HG02870 (cell line): ENCODE results near the gene DHRS1.
"Not testable (repeated sequence)": the region's sequence is repeated elsewhere in the genome, so short reads cannot be mapped to it uniquely, and the experiment has no call there.

Experiments
- ATAC-seq: cut with Tn5 transposase; IDR thresholded peaks from one replicate; pipeline ENCODE4 v1.9.1; 2021; ENCODE audit warnings: mild to moderate bottlenecking, moderate library complexity; ENCODE audit not compliant: unreplicated experiment

Gene DHRS1

DNA sequence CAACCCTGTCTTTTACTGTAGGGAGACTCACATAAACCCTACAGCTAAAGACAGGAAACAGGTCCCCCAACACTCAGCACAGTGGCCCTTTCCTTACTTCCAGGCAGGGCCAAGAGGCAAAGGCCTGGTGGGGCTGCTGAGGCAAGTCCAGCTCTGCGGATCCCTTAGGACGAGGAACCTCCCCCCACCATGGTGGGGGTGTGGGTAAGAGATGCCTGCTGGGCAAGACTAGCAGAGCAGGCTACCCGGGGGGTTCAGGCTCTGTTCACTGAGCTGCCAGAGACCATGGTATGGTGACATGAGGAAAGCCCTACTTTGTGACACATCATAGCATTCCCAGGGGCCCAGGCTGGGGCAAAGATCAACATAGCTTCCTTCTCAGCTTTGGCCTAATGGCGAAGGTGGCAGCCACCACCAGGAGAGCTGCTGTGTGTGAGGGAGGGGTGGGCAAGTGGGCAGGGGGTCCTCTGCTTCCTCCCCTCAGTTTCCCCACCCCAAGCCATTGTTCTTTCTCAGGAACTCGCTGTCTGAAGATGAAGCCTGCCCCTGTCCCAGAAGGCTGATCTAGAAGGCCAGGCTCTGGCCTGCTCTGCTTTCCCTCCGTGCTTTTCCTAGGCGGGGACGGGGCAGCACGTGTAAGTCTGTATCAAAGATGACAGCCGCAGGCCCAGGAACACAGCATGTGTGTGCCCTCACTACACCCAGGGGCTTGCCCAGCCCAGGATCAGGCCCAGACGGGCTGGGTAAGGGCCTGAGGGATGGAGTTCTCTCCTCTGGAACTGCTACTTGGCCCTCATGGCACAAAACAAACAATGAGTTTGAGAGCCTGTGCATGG lies 47.1 kb downstream of the DHRS1 start:
- ATAC-seq: no peak

DNA sequence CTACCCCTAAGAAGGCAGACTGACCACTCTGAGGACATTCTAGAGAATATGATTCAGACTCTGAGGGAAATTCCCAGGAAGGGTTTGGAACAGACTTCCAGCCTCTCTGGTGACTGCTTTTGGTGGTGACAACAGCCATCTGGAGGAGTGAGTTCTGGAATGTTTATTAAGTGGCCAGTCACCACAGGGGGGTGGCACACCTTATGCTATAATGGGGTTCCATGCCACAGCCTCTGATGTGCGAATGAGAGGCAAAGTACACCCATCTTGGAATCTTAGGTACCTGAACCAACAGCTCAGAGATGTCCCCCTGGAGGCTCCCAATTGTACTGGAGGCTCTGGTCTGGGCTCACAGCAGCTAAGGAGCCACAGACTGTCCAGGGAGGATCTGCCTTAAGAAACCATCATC lies 47.7 kb downstream of the DHRS1 start:
- ATAC-seq: no peak

DNA sequence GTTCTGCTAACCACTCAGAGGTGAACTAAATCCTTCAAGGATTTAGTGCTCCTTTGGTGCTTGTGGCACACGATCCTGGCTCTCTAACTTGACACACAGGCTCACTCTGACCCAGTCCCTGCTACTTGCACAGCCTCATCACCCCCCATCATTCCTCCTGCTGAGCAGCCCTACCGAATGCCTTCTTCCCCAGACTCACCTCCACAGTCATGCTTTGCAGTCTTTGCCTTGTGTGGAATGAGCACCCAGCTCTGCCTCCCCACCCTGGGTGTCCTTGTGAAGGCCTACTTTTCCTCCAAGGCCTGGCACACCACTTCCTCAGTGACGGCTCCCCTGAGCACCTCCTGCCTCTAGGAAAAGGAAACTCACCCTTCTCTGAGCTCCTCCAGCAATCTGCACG lies 49.2 kb downstream of the DHRS1 start:
- ATAC-seq: no peak

DNA sequence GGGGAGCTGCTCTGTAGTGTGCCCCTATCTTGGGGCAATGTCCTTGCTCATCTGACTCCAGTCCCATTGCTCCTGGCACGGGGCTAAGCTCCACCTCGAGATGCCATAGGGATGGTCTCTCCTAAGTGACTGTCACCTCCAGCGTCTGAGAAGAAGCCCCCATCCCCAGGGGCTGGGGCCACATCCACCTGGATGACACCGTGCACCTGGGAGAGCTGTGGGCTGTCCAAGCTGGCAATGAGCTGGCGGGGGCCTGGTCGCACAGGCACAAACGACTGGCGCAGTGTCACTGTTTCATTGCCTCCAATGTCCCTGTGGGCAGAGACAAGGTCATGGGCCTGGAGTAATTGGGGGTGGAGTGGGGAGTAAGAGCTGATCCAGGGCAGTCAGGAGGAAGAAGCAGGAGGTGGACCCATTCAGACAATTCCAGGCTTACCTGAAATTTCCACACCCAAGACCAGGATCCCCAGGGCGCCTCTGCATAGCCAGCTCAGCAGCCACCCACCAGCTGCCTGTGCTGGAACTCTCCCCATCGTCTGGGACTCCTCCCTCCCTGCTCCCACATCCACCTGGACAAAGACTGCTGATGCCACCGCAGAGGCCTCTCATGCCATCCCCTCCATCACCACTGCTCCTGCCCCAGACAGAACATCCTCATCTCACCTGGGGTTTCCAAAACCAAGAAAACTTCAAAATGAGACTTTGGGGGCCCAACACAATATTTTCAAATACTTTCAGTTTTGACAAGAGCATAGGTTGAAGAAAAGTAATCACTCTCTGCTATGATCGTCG lies 50.2 kb downstream of the DHRS1 start:
- ATAC-seq: no peak

DNA sequence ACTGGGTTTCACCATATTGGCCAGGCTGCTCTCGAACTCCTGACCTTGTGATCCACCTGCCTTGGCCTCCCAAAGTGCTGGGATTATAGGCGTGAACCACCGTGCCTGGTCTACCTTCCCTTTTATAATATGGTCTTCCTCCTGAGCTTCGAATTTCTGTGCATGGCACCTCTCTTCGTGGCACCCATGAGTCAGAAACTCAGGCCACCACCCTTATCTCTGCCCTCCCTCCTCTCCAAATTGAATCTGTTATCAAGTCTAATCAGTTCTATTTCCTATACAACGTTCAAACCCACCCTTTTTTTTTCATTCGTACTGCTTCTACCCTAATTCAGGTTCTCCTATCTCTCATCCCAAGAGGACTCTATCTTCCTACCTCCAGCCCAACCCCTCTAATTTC lies 52.2 kb downstream of the DHRS1 start:
- ATAC-seq: no peak

DNA sequence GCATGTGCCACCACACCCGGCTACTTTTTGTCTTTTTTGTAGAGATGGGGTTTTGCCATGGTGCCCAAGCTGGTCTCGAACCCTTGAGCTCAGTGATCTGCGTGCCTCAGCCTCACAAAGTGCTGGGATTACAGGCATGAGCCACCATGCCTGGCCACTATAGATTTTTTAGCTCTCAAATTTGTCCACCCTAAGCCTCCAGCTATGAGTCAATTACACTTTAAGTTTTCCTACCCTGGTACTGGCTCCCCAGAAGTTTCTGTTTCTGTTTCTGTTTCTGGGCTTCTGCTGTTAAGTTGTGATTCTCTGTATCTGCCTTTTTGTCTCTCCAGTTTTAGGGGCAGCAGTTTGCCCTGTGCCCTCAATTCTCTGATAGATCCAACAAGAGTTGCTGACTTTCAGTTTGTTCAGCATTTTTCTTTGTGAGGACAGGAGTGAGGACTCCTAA lies 52.8 kb downstream of the DHRS1 start:
- peak; percentile 20 for ATAC-seq

DNA sequence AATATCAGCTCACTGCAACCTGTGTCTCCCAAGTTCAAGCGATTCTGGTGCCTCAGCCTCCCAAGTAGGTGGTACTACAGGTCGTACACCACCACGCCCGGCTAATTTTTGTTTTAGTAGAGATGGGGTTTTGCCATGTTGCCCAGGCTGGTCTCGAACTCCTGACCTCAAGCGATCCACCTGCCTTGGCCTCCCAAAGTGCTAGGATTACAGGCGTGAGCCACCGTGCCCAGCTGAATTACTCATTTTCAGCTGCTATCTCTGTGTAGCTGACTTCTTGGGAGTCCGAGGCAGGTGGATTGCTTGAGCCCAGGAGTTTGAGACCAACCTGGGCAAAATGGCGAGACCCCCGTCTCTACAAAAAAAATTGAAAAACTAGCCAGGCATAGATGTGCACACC lies 54.2 kb downstream of the DHRS1 start:
- not testable (repeated sequence) for ATAC-seq

DNA sequence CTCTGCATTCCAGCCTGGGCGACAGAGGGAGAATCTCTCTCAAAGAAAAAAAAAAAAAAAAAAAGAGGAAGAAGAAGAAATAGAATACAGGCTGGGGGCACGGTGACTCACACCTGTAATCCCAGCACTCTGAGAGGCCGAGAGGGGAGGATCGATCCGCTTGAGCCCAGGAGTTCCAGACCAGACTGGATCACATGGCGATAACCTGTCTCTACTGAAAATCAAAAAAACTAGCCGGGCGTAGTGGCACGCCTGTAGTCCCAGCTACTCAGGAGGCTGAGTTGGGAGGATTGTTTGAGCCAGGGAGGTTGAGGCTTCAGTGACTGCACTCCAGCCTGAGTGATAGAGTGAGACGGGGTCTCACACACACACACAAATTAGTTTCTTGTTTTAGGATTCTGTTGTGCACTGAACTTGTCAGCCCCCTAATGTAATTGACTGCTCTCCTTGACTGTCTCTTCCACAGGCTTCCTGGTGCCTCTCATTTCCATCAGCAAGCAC lies 56.2 kb downstream of the DHRS1 start:
- ATAC-seq: no peak

DNA sequence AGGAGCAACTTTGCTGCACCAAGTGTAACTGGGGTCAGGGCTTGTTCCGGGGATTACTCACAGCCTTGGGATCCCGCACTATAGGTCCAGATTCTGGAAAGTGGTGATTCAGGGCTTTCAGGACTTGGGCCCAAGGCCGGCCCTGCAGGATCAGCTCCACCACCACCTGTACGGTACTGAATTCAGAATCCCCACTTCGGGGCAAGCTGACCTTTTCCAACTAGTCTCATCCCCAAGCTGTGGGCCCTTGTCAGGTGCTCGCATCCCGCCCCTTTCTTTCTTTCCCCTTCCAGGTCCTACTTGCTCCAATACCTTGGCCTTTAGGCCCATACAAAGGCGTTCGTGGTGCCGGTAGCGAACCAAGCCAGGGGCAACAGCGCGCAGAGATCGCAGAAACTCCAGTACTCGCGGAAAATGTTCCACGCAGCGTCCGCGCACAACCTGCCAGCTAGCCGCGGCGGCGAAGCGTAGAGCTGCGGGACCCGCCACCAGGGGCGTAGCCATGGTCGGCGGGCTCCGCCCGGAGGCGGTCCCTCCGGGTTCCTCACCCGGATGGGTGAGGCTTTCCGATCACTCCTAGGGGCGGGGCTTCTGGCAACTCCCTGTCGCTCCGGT lies 57.6 kb downstream of the DHRS1 start:
- peak; percentile 73 for ATAC-seq
